ENCODE data around the gene HMGB4. TPM values are rescaled to one million over a fixed set of nuclear protein-coding genes. Genes with fewer than 3 reads are reported as not detected.

Gene HMGB4
- total and polyA plus RNA-seq, 2 experiments from 2014 or later, result not detected

GRCh38 chr1:33908324-33908956 is 44.6 kb downstream of the HMGB4 start:
- no peaks in the 10 kb centered on the region for H3K27me3 ChIP-seq
- DNase-seq (ENCODE audit: low read depth in 1 of 2, low spot score in 1 of 2), result no peak
- no peak for TF ChIP-seq CTCF (IDR thresholded peaks at IDR 0.05; ENCODE audit: low read depth, low read length)
- no peaks in the 10 kb centered on the region for H3K36me3 ChIP-seq
- H3K4me1 ChIP-seq (ENCODE audit: low read depth), result no peaks in the 10 kb centered on the region
- H3K9me3 ChIP-seq (ENCODE audit: low read depth), result no peaks in the 10 kb centered on the region
- H3K27ac ChIP-seq, result no peak overlapping the region
- no peak overlapping the region for H3K4me3 ChIP-seq

All from cardiac muscle cell (in vitro differentiated cells and primary cell).